Keratinocyte (primary cell): ENCODE data around the gene TNS1. TPM values are rescaled to one million over a fixed set of nuclear protein-coding genes. Genes with fewer than 3 reads are reported as not detected.

Source experiments
- DNase-seq: peaks from one replicate; pipeline ENCODE4 v3.0.0-alpha.2; 2011; ENCODE audit warnings: low read depth, missing footprints, low spot score
- FAIRE-seq: peaks from 2 replicates; lab custom pipeline; 2011; peaks lifted over from hg19 to GRCh38; lab: Jason Lieb, UNC
- H2AFZ ChIP-seq: 2 replicates; pipeline ENCODE4 v1.6.0; 2012; ENCODE audit warnings: low read length, control low read depth, inconsistent platforms; ENCODE audit not compliant: control insufficient read depth
- H3K27ac ChIP-seq: 2 replicates; pipeline ENCODE4 v1.5.1; 2011; ENCODE audit warnings: low read length; ENCODE audit not compliant: control insufficient read depth, insufficient read depth
- H3K27me3 ChIP-seq: 3 replicates; pipeline ENCODE4 v1.6.0; 2011; ENCODE audit warnings: low read length; ENCODE audit not compliant: control insufficient read depth, insufficient read depth; ENCODE audit errors: extremely low read depth
- H3K36me3 ChIP-seq, 2 experiments: 2 replicates in 1 of 2; 3 replicates in 1 of 2; pipeline ENCODE4 v1.5.1; 2011; ENCODE audit warnings: low read length in 2 of 2, mild to moderate bottlenecking in 1 of 2; ENCODE audit not compliant: control insufficient read depth in 2 of 2, insufficient read depth in 2 of 2; ENCODE audit errors: extremely low read depth in 1 of 2
- H3K4me1 ChIP-seq: 3 replicates; pipeline ENCODE4 v1.5.1; 2011; ENCODE audit warnings: low read length; ENCODE audit not compliant: control insufficient read depth, insufficient read depth; ENCODE audit errors: extremely low read depth
- H3K4me2 ChIP-seq: 3 replicates; pipeline ENCODE4 v1.6.0; 2011; ENCODE audit warnings: low read depth, low read length; ENCODE audit not compliant: control insufficient read depth, insufficient read depth; ENCODE audit errors: extremely low read depth
- H3K4me3 ChIP-seq, 3 experiments: fragments of 200-600 bp in 1 of 3; sonication (generic) in 1 of 3; 2 replicates in 2 of 3; 3 replicates in 1 of 3; pipeline ENCODE4 v1.5.1; 2011 to 2016; ENCODE audit warnings: low read length in 3 of 3, mild to moderate bottlenecking in 3 of 3, control low read depth in 2 of 3, inconsistent platforms in 1 of 3, low read depth in 1 of 3, mixed read lengths in 1 of 3, mixed run types in 1 of 3, moderate library complexity in 1 of 3; ENCODE audit not compliant: control insufficient read depth in 2 of 3, insufficient read depth in 2 of 3; ENCODE audit errors: extremely low read depth in 1 of 3
- H3K79me2 ChIP-seq: 2 replicates; pipeline ENCODE4 v1.6.0; 2012; ENCODE audit warnings: low read length; ENCODE audit not compliant: control insufficient read depth, insufficient read depth
- H3K9ac ChIP-seq: 3 replicates; pipeline ENCODE4 v1.6.0; 2011; ENCODE audit warnings: low read length; ENCODE audit not compliant: control insufficient read depth, insufficient read depth; ENCODE audit errors: extremely low read depth
- H3K9me1 ChIP-seq: 3 replicates; pipeline ENCODE4 v1.6.0; 2011; ENCODE audit warnings: low read length; ENCODE audit not compliant: control insufficient read depth, insufficient read depth; ENCODE audit errors: extremely low read depth
- H3K9me3 ChIP-seq: 2 replicates; pipeline ENCODE4 v1.5.1; 2012; ENCODE audit warnings: low read depth, low read length; ENCODE audit not compliant: control insufficient read depth
- H4K20me1 ChIP-seq: 3 replicates; pipeline ENCODE4 v1.6.0; 2011; ENCODE audit warnings: low read length; ENCODE audit not compliant: control insufficient read depth, insufficient read depth; ENCODE audit errors: extremely low read depth
- EZH2 ChIP-seq: IDR thresholded peaks from one replicate; pipeline ENCODE4 v1.6.1; 2012; ENCODE audit warnings: inconsistent platforms, mild to moderate bottlenecking, low read length, moderate library complexity
- dilution Hi-C: fragments of 300-500 bp; cut with MboI; formaldehyde crosslinking; loops from one replicate; pipeline ENCODE4 v1.7.0; 2020; ENCODE audit warnings: low sequenced_read_pairs; ENCODE audit not compliant: extremely low pct_ligation_motif_present
- polyA plus RNA-seq, 5 experiments: library from polyadenylated mRNA; depleted of rRNA in 3 of 5; stranded (reverse) in 3 of 5; stranded (forward) in 1 of 5; unstranded in 1 of 5; fragments of >200 nt; gene quantifications; 1 replicate in 1 of 5; 2 replicates in 3 of 5; 3 replicates in 1 of 5; pipeline versions ENCODE4 v1.2.1 to v1.2.3, GENCODE V29; 2011 to 2012; ENCODE audit warnings: missing spikeins in 2 of 5, low read depth in 1 of 5, low replicate concordance in 1 of 5
- TF ChIP-seq, protein P1 (sequence below), 3 experiments: IDR thresholded peaks in 1 of 3; conservative IDR thresholded peaks in 1 of 3; optimal IDR thresholded peaks in 1 of 3; 2 replicates in 2 of 3; 3 replicates in 1 of 3; pipeline versions ENCODE3 to v1.5.1; 2011; ENCODE audit warnings: low read length in 3 of 3, mild to moderate bottlenecking in 3 of 3, moderate library complexity in 2 of 3, control low read depth in 1 of 3, inconsistent platforms in 1 of 3; ENCODE audit not compliant: insufficient read depth in 2 of 3; ENCODE audit errors: extremely low read depth in 1 of 3

The TNS1 gene
- polyA plus RNA-seq, 1 donor (not counting 4 experiments of a cell fraction or from before 2014, with no cell fraction given) = 2.5 TPM

DNA sequence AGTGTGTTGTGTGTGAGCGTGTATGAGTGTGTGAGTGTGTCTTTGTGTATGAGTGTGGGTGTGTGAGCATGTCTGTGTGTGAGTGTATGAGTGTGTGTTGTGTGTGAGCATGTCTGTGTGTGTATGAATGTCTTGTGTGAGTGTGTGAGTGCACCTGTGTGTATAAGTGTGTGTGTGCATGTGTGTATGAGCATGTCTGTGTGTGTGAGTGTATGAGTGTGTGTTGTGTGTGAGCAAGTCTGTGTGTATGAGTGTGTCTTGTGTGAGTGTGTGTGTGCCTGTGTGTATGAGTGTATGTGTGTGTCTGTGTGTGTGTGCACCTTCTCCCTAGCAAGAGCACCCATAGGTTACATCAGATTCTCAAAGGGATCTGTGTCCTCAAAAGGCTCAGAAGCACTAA, 28.5 kb upstream of the TNS1 start:
- H3K4me3 ChIP-seq = no peak overlapping the region
- H3K36me3 ChIP-seq = no peaks in the 10 kb centered on the region
- H3K4me2 ChIP-seq = no peak overlapping the region
- TF ChIP-seq, protein P1, sequence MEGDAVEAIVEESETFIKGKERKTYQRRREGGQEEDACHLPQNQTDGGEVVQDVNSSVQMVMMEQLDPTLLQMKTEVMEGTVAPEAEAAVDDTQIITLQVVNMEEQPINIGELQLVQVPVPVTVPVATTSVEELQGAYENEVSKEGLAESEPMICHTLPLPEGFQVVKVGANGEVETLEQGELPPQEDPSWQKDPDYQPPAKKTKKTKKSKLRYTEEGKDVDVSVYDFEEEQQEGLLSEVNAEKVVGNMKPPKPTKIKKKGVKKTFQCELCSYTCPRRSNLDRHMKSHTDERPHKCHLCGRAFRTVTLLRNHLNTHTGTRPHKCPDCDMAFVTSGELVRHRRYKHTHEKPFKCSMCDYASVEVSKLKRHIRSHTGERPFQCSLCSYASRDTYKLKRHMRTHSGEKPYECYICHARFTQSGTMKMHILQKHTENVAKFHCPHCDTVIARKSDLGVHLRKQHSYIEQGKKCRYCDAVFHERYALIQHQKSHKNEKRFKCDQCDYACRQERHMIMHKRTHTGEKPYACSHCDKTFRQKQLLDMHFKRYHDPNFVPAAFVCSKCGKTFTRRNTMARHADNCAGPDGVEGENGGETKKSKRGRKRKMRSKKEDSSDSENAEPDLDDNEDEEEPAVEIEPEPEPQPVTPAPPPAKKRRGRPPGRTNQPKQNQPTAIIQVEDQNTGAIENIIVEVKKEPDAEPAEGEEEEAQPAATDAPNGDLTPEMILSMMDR (optimal IDR thresholded peaks at IDR 0.05 in 1 of 3, IDR thresholded peaks at IDR 0.05 in 1 of 3, conservative IDR thresholded peaks at IDR 0.05 in 1 of 3; ENCODE audit: extremely low read depth in 1 of 3, insufficient read depth in 2 of 3, low read length in 3 of 3) = no peak
- no peak for TF ChIP-seq EZH2
- DNase-seq = no peak
- no peak overlapping the region for H2AFZ ChIP-seq
- H3K9me1 ChIP-seq = no peaks in the 10 kb centered on the region
- H3K9me3 ChIP-seq = no peaks in the 10 kb centered on the region
- no peaks in the 10 kb centered on the region for H3K79me2 ChIP-seq
- peaks cover 37% of the 10 kb centered on the region for H3K4me1 ChIP-seq
- dilution Hi-C loops = no loop called here
- peaks cover 26% of the 10 kb centered on the region for H3K27me3 ChIP-seq
- no peak overlapping the region for H3K27ac ChIP-seq
- H4K20me1 ChIP-seq = no peaks in the 10 kb centered on the region
- FAIRE-seq = peak; percentile 80
- H3K9ac ChIP-seq = no peak overlapping the region

DNA sequence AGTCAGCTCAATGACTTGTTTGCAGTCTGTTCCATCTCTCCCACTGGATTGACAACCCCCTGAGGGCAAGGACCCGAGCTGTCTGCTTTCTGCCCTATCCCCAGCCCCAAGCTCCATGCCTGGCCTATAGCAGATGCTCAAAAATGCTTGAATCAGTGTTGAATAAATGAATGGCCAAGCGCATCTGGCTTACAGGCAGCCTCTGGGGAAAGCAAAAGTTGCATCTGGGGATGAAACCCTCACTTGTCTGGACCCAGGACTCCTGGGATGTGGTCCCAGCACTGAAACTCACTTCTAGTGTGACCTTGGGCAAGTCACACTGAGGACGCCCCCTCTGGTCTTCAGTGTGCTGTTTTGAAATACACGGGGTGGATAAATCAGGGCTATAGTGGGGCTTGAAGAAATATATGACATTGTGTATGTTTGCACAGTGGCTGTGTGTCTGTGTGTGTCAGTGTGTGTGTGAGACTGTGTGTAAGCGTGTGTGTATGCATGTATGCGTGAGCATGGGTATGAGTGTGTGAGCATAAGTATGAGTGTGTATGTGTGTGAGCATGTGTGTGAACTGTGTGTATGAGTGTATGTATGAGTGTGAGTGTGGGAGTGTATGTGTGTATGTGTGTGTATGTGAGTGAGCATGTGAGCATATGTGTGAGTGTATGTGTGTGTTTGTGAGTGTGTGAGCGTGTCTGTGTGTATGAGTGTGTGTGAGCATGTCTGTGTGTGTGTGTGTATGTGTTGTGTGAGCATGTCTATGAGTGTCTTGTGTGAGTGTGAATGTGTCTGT, 27.8 kb upstream of the TNS1 start:
- H3K4me1 ChIP-seq = peaks cover 37% of the 10 kb centered on the region
- H3K9me1 ChIP-seq = no peaks in the 10 kb centered on the region
- no peaks in the 10 kb centered on the region for H3K79me2 ChIP-seq
- dilution Hi-C loops = no loop called here
- H3K9ac ChIP-seq = no peak overlapping the region
- no peak for TF ChIP-seq EZH2
- TF ChIP-seq, protein P1 (optimal IDR thresholded peaks at IDR 0.05 in 1 of 3, IDR thresholded peaks at IDR 0.05 in 1 of 3, conservative IDR thresholded peaks at IDR 0.05 in 1 of 3; ENCODE audit: extremely low read depth in 1 of 3, insufficient read depth in 2 of 3, low read length in 3 of 3) = no peak
- peaks cover 19% of the 10 kb centered on the region for H3K27me3 ChIP-seq
- no peak overlapping the region for H3K4me3 ChIP-seq
- DNase-seq = no peak
- no peak overlapping the region for H3K4me2 ChIP-seq
- FAIRE-seq = no peak
- H3K27ac ChIP-seq = no peak overlapping the region
- no peaks in the 10 kb centered on the region for H3K36me3 ChIP-seq
- no peaks in the 10 kb centered on the region for H4K20me1 ChIP-seq
- no peak overlapping the region for H2AFZ ChIP-seq
- H3K9me3 ChIP-seq = no peaks in the 10 kb centered on the region
